Activated CD8-positive, alpha-beta memory T cell treated with anti-CD3 and anti-CD28 coated beads, Interleukin-2, amount 50 U/mL, for 1 hour (primary cell): ENCODE data around the gene XPR1.
"Not testable (repeated sequence)": the region's sequence is repeated elsewhere in the genome, so short reads cannot be mapped to it uniquely, and the experiment has no call there.

Experiments
- DNase-seq: peaks from one replicate; pipeline ENCODE4 v3.0.0-alpha.2; 2020; ENCODE audit errors: extremely low read depth

Gene XPR1

GRCh38 chr1:180722586-180722985 is 90.8 kb downstream of the XPR1 start:
- DNase-seq = no peak

- no peak for DNase-seq
Observed at GRCh38 chr1:180724055-180724454, 92.2 kb downstream of the XPR1 start.

GRCh38 chr1:180726024-180726423 is 94.2 kb downstream of the XPR1 start:
- not testable (repeated sequence) for DNase-seq

- not testable (repeated sequence) for DNase-seq
Observed at GRCh38 chr1:180727751-180728150, 95.9 kb downstream of the XPR1 start.

- DNase-seq = no peak
Observed at GRCh38 chr1:180728472-180729106, 96.8 kb downstream of the XPR1 start.

- no peak for DNase-seq
Observed at GRCh38 chr1:180731131-180731530, 99.3 kb downstream of the XPR1 start.

GRCh38 chr1:180732866-180733265 is 101.0 kb downstream of the XPR1 start:
- DNase-seq = no peak

GRCh38 chr1:180734366-180734765 is 102.5 kb downstream of the XPR1 start:
- no peak for DNase-seq

GRCh38 chr1:180742663-180743062 is 110.8 kb downstream of the XPR1 start:
- no peak for DNase-seq

- DNase-seq = no peak
Observed at GRCh38 chr1:180743868-180744267, 112.0 kb downstream of the XPR1 start.

- DNase-seq = no peak
Observed at GRCh38 chr1:180745098-180745497, 113.3 kb downstream of the XPR1 start.

GRCh38 chr1:180751921-180752320 is 120.1 kb downstream of the XPR1 start:
- DNase-seq = no peak

- no peak for DNase-seq
Observed at GRCh38 chr1:180754453-180754852, 122.6 kb downstream of the XPR1 start.

GRCh38 chr1:180757657-180758056 is 125.8 kb downstream of the XPR1 start:
- no peak for DNase-seq

GRCh38 chr1:180762796-180763195 is 131.0 kb downstream of the XPR1 start:
- no peak for DNase-seq

GRCh38 chr1:180765151-180765550 is 133.3 kb downstream of the XPR1 start:
- DNase-seq = no peak

- DNase-seq = no peak
Observed at GRCh38 chr1:180769889-180770288, 138.1 kb downstream of the XPR1 start.

- DNase-seq = no peak
Observed at GRCh38 chr1:180773210-180773865, 141.5 kb downstream of the XPR1 start.

GRCh38 chr1:180775801-180776200 is 144.0 kb downstream of the XPR1 start:
- DNase-seq = no peak

- no peak for DNase-seq
Observed at GRCh38 chr1:180777072-180777689, 145.4 kb downstream of the XPR1 start.

GRCh38 chr1:180778782-180779398 is 147.1 kb downstream of the XPR1 start:
- DNase-seq = no peak

GRCh38 chr1:180779584-180779983 is 147.8 kb downstream of the XPR1 start:
- DNase-seq = no peak

- DNase-seq = no peak
Observed at GRCh38 chr1:180781718-180782117, 149.9 kb downstream of the XPR1 start.
